PFSK-1 (cell line): ENCODE data around the gene PREX1.

Experiments
- FOXP2 ChIP-seq: optimal IDR thresholded peaks from 2 replicates; pipeline ENCODE3; 2011; ENCODE audit warnings: borderline replicate concordance, control low read depth, inconsistent platforms; ENCODE audit not compliant: insufficient read depth; ENCODE audit errors: extremely low read length, extremely low read depth
- POLR2AphosphoS5 ChIP-seq: IDR thresholded peaks from 2 replicates; pipeline ENCODE4 v1.6.1; 2012; ENCODE audit warnings: low read depth, mild to moderate bottlenecking, control low read depth, low read length, moderate library complexity
- SIN3A ChIP-seq: IDR thresholded peaks from 2 replicates; pipeline ENCODE4 v1.6.1; 2012; ENCODE audit warnings: mild to moderate bottlenecking, low read length, moderate library complexity, borderline replicate concordance; ENCODE audit not compliant: insufficient read depth
- TAF1 ChIP-seq: IDR thresholded peaks from 2 replicates; pipeline ENCODE4 v1.6.1; 2012; ENCODE audit warnings: low read length, control low read depth, borderline replicate concordance; ENCODE audit not compliant: insufficient read depth
- TF ChIP-seq, protein P1 (sequence below), 2 experiments: IDR thresholded peaks; 2 replicates each; pipeline versions ENCODE4 v1.6.1 to v1.8.0; 2011 to 2012; ENCODE audit warnings: low read depth in 2 of 2, low read length in 2 of 2, control low read depth in 1 of 2, inconsistent platforms in 1 of 2, mild to moderate bottlenecking in 1 of 2, moderate library complexity in 1 of 2; ENCODE audit not compliant: insufficient read depth in 1 of 2

Gene PREX1

DNA sequence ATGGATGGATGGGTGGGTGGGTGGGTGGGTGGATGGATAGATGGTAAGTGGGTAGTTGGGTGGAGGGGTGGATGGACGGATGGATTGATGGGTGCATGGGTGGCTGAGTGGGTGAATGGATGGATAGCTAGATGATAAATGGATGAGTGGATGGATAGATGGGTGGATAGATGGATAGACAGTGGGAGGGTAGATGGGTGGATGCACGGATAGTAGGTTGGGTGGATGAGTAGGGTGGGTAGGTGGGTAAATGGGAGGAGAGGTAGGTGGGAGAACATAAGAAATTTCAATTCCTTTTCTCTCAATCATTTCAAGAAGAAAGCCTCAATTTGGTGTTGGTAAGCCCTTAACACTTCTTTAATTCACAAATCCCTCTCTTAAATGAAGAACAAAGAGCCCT lies 186.9 kb downstream of the PREX1 start:
- TF ChIP-seq, protein P1, sequence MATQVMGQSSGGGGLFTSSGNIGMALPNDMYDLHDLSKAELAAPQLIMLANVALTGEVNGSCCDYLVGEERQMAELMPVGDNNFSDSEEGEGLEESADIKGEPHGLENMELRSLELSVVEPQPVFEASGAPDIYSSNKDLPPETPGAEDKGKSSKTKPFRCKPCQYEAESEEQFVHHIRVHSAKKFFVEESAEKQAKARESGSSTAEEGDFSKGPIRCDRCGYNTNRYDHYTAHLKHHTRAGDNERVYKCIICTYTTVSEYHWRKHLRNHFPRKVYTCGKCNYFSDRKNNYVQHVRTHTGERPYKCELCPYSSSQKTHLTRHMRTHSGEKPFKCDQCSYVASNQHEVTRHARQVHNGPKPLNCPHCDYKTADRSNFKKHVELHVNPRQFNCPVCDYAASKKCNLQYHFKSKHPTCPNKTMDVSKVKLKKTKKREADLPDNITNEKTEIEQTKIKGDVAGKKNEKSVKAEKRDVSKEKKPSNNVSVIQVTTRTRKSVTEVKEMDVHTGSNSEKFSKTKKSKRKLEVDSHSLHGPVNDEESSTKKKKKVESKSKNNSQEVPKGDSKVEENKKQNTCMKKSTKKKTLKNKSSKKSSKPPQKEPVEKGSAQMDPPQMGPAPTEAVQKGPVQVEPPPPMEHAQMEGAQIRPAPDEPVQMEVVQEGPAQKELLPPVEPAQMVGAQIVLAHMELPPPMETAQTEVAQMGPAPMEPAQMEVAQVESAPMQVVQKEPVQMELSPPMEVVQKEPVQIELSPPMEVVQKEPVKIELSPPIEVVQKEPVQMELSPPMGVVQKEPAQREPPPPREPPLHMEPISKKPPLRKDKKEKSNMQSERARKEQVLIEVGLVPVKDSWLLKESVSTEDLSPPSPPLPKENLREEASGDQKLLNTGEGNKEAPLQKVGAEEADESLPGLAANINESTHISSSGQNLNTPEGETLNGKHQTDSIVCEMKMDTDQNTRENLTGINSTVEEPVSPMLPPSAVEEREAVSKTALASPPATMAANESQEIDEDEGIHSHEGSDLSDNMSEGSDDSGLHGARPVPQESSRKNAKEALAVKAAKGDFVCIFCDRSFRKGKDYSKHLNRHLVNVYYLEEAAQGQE (IDR thresholded peaks at IDR 0.05; ENCODE audit: insufficient read depth in 1 of 2, low read depth in 2 of 2, low read length in 2 of 2), result no peak
- TF ChIP-seq SIN3A, result no peak
- TF ChIP-seq TAF1, result no peak
- TF ChIP-seq POLR2AphosphoS5, result no peak
- no peak for TF ChIP-seq FOXP2

DNA sequence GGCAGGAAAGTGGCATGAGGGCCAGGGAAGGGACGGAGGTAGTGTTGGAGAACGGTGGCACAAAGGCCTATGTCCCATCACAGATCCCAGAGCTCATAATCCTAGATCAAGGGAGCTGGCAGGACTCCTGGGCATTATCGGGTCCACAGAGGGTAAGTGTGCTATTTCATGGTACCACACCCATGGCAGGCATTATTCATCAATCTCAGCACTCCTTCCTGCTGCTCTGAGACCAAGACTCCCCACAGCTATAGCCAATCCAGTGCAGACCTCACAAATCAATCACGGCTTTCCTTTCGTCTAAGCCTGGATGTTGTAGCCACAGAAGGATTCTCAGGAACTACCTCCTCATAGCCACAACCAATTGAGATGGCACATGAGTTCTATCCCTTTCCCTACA lies 187.9 kb downstream of the PREX1 start:
- no peak for TF ChIP-seq FOXP2
- TF ChIP-seq, protein P1 (IDR thresholded peaks at IDR 0.05; ENCODE audit: insufficient read depth in 1 of 2, low read depth in 2 of 2, low read length in 2 of 2), result no peak
- no peak for TF ChIP-seq TAF1
- no peak for TF ChIP-seq SIN3A
- TF ChIP-seq POLR2AphosphoS5, result no peak

DNA sequence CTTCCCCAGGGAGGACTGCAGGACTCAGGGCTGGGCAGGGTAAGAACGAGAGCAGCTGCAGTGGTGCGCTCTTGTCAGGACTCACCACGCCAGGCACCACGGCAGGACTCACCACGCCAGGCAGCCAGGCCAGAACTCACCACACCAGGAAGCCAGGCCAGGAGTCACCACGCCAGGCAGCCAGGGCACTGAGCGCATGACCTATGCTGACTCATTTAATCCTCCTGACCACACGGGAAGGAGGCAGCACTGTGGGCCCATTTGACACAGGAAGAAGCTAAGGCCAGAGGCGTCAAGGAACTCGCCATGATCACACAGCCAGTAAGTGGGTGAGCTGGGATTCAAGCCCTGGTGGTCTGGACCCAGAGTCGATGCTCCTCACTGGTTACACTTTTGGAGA lies 189.3 kb downstream of the PREX1 start:
- TF ChIP-seq TAF1 (no peak), SIN3A (no peak), POLR2AphosphoS5 (no peak), FOXP2 (no peak)
- TF ChIP-seq, protein P1 (IDR thresholded peaks at IDR 0.05; ENCODE audit: insufficient read depth in 1 of 2, low read depth in 2 of 2, low read length in 2 of 2), result no peak

DNA sequence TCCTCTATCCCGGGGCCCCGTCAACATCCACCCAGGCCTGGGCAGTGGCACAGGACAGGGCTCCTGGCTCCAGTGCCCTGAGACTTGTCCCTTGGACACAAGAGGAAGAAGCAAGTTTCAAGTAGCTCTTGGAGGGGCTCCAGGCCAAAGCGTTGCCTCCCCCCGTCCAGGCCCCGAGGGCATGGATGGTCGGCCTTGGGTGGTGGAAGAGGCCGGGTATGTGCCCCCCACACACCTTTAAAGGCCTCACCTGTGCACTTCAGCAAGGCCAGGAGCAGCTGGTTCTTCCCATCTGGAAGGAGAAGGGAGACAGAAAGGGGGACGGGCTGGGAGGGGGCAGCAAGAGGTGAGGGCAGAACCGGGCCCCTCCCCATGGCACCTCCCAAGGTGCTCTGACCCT lies 190.3 kb downstream of the PREX1 start:
- TF ChIP-seq POLR2AphosphoS5 (no peak), FOXP2 (no peak), SIN3A (no peak), TAF1 (no peak)
- TF ChIP-seq, protein P1 (IDR thresholded peaks at IDR 0.05; ENCODE audit: insufficient read depth in 1 of 2, low read depth in 2 of 2, low read length in 2 of 2), result no peak

DNA sequence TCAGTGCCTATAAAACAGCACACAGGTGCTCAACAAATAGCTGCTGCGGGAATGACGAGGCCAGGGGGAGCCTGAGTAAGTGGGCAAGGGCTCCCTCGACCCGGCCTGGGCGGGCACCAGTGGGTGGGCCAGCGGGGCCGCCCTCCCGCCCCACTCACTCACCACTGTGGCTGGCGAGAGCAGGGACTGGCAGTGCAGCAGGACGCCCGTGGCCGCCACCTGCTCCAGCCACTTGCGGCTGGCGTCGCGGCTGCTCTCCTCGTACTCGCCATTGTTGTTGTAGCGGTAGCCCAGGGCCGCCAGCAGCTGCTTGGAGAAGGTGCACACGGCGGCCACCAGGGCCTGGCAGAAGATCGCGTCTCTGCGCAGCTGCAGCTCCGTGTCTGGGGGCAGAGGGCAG lies 191.5 kb downstream of the PREX1 start:
- TF ChIP-seq POLR2AphosphoS5, result no peak
- TF ChIP-seq SIN3A, result no peak
- TF ChIP-seq FOXP2, result no peak
- TF ChIP-seq, protein P1 (IDR thresholded peaks at IDR 0.05; ENCODE audit: insufficient read depth in 1 of 2, low read depth in 2 of 2, low read length in 2 of 2), result no peak
- no peak for TF ChIP-seq TAF1
